AG04449 (cell line): ENCODE results near the gene ARHGEF11.

ENCODE experiments used
- CTCF ChIA-PET: fragments of 350-600 bp; formaldehyde crosslinking; extraction: SDS; loops from one replicate; lab custom pipeline; 2021; ENCODE audit warnings: antibody characterized with exemption; lab: Yijun Ruan, JAX
- POLR2A ChIA-PET: fragments of 400-600, 350-600 bp; formaldehyde crosslinking; extraction: SDS; loops from one replicate; lab custom pipeline; 2020; ENCODE audit warnings: antibody characterized with exemption, inconsistent platforms; lab: Yijun Ruan, JAX
- DNase-seq: peaks from one replicate; pipeline ENCODE4 v3.0.0-alpha.2; 2010; ENCODE audit warnings: low read depth, low spot score
- H3K4me3 ChIP-seq: 2 replicates; pipeline ENCODE4 v1.5.1; 2011; ENCODE audit warnings: low read depth, mild to moderate bottlenecking, control low read depth, low read length
- CTCF ChIP-seq: IDR thresholded peaks from one replicate; pipeline ENCODE4 v1.5.1; 2011; ENCODE audit warnings: mild to moderate bottlenecking, moderate library complexity, low read length, control low read depth, inconsistent platforms; ENCODE audit not compliant: insufficient read depth; ENCODE audit errors: missing control alignments

ARHGEF11 gene

GRCh38 chr1:156956333-156956732 lies 89.2 kb downstream of the ARHGEF11 start:
- POLR2A ChIA-PET = no interaction called here

GRCh38 chr1:156953571-156953970 lies 92.0 kb downstream of the ARHGEF11 start:
- CTCF ChIA-PET = no interaction called here
- no peak for TF ChIP-seq CTCF
- H3K4me3 ChIP-seq = no peak overlapping the region
- no peak for DNase-seq
- POLR2A ChIA-PET = no interaction called here

More at GRCh38 chr1:156956333-156956732, 89.2 kb downstream of the ARHGEF11 start:
- no peak for DNase-seq
- H3K4me3 ChIP-seq = no peak overlapping the region
- TF ChIP-seq CTCF = no peak
- CTCF ChIA-PET = interaction anchor here (1.1 to 1.5 kb wide), 4 partner anchors 13 to 200 kb away, joined by 3 to 5 read pairs (median 4); no protein-coding TSS in a partner anchor

DNA sequence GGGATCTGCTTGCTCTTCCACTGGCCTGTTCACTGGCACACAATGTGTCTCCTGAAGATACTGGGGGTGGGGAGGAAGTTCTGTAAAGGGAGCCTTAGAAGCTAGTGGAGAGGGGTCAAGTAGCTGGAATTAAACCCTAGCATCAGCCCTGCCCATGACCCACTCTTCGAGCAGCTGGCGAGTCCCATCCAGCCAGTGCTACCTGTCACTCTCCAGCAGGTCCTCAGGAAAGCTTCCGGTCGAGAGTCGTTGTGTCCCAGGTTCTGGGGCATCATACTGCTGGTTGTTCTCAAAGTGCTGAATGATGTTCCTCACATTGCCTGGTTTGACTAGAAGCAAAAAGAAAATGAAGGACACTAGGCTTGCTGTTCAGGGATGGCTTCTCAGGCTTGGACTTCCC lies 94.2 kb downstream of the ARHGEF11 start:
- no peak for TF ChIP-seq CTCF
- no peak for DNase-seq
- CTCF ChIA-PET = no interaction called here
- POLR2A ChIA-PET = no interaction called here
- H3K4me3 ChIP-seq = no peak overlapping the region

DNA sequence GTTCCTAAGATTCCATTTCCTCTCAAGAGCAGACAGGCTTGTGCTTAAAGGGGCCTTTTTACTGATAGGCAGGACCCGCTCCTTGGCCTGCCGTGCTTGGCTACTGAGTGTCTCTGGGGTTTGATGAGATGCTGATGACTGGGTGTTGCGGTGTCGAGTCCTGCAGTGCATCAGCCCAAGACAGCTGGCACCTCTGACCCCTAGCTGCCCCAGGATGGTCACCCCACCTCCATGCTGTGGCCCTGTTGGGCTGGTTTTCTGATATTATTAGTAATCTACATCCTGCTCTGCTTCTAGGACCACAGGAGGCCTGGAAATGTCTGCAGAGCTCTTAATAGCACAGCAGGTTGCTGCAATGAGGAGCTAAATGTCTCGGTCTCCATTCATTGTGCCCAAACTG lies 96.4 kb downstream of the ARHGEF11 start:
- POLR2A ChIA-PET = no interaction called here

GRCh38 chr1:156948708-156949107 lies 96.8 kb downstream of the ARHGEF11 start:
- peak; percentile 26 for TF ChIP-seq CTCF
- CTCF ChIA-PET = interaction anchor here (0.8 to 1.8 kb wide), 7 partner anchors 10 to 259 kb away, joined by 3 to 5 read pairs (median 3); no protein-coding TSS in a partner anchor
- DNase-seq = no peak
- H3K4me3 ChIP-seq = no peak overlapping the region
- POLR2A ChIA-PET = no interaction called here

More for the DNA sequence above, 96.4 kb downstream of the ARHGEF11 start:
- CTCF ChIA-PET = interaction anchor here (0.8 to 1.8 kb wide), 8 partner anchors 10 to 259 kb away, joined by 3 to 5 read pairs (median 4); no protein-coding TSS in a partner anchor
- TF ChIP-seq CTCF = no peak
- no peak overlapping the region for H3K4me3 ChIP-seq
- no peak for DNase-seq

DNA sequence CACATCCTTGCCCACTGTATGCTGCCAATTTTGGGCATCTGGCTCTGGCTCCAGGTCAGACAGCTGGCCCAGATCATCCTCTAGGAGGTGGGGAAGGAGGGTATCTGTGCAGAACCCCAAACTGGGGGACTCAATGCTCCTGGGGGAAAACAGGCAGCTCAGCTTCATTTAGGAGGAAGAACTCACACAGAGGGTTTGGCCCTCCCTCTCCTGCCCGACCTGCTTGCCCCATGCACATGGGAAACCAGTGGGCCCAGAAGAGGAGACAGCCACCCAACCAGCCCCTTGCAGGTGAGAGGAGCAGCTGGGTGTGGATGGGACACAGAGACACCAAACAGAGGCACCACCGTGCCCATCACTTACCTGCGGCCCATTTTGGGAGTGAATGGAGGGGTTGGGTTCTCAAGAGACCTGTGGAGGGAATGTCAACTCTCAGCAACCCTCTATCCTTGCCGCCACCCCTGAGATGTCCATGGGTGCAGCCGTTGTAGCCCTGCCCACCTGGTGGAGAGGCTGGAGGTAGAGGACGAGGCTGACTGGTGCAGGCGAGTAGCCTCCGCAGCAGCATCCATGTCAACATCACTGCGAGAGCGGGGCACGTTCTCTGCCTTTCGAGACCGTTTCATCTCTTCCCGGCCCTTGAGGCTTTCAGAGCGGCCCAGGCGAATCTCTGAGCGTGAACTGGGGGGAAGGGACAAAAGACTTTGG lies 97.6 kb downstream of the ARHGEF11 start:
- DNase-seq = no peak
- ChIA-PET POLR2A (interaction anchor here (0.6 kb wide), 1 partner anchor 31 kb away, joined by 3 read pairs; no protein-coding TSS in a partner anchor), CTCF (interaction anchor here (0.6 to 1.3 kb wide), 5 partner anchors 9 to 258 kb away, joined by 3 to 4 read pairs (median 3); no protein-coding TSS in a partner anchor)
- no peak for TF ChIP-seq CTCF
- no peak overlapping the region for H3K4me3 ChIP-seq
